OCI-LY7 (cell line): ENCODE data around the gene SEC61A2.

ENCODE experiments used
- EZH2phosphoT487 ChIP-seq: fragments of 200-600 bp; sonication (generic); IDR thresholded peaks from 2 replicates; pipeline ENCODE4 v1.6.1; 2018; ENCODE audit warnings: low read depth, borderline replicate concordance, mild to moderate bottlenecking, mixed run types, antibody characterized with exemption, low read length, moderate library complexity, mixed read lengths
- TF ChIP-seq, protein P1 (sequence below): fragments of 200-600 bp; sonication (generic); conservative IDR thresholded peaks from 2 replicates; pipeline ENCODE4 v1.5.1; 2014; ENCODE audit warnings: mild to moderate bottlenecking, antibody characterized with exemption, low read length, moderate library complexity, mixed read lengths

DNA sequence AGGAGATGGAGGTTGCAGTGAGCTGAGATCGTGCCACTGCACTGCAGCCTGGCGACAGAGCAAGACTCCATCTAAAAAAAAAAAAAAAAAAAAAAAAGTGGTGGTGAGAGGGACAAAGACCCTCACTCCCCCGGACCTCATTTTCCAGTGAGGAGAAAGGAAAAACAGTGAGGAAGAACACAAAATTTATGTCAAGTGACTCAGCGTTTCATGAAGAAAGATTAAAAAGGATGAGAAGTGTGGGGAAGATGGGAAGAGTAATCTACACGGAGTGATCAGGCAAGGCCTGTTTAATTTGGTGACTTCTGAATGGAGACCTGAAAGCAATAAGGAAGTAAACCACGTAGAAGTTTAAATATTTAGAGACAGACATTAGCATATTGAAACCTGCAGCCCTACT lies 59.2 kb downstream of the SEC61A2 start:
- TF ChIP-seq, protein P1, sequence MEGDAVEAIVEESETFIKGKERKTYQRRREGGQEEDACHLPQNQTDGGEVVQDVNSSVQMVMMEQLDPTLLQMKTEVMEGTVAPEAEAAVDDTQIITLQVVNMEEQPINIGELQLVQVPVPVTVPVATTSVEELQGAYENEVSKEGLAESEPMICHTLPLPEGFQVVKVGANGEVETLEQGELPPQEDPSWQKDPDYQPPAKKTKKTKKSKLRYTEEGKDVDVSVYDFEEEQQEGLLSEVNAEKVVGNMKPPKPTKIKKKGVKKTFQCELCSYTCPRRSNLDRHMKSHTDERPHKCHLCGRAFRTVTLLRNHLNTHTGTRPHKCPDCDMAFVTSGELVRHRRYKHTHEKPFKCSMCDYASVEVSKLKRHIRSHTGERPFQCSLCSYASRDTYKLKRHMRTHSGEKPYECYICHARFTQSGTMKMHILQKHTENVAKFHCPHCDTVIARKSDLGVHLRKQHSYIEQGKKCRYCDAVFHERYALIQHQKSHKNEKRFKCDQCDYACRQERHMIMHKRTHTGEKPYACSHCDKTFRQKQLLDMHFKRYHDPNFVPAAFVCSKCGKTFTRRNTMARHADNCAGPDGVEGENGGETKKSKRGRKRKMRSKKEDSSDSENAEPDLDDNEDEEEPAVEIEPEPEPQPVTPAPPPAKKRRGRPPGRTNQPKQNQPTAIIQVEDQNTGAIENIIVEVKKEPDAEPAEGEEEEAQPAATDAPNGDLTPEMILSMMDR, result no peak
- no peak for TF ChIP-seq EZH2phosphoT487
